ENCODE data around the gene AP1S1. TPM values are rescaled to one million over a fixed set of nuclear protein-coding genes. Genes with fewer than 3 reads are reported as not detected.
A peak's percentile ranks its signal among the peaks of the same experiment; 100 is the strongest.
"Not testable (repeated sequence)": the region's sequence is repeated elsewhere in the genome, so short reads cannot be mapped to it uniquely, and the experiment has no call there.

Gene AP1S1
- total RNA-seq (ENCODE audit: low replicate concordance), result 34.9 and 77.5 TPM in 2 replicates

DNA sequence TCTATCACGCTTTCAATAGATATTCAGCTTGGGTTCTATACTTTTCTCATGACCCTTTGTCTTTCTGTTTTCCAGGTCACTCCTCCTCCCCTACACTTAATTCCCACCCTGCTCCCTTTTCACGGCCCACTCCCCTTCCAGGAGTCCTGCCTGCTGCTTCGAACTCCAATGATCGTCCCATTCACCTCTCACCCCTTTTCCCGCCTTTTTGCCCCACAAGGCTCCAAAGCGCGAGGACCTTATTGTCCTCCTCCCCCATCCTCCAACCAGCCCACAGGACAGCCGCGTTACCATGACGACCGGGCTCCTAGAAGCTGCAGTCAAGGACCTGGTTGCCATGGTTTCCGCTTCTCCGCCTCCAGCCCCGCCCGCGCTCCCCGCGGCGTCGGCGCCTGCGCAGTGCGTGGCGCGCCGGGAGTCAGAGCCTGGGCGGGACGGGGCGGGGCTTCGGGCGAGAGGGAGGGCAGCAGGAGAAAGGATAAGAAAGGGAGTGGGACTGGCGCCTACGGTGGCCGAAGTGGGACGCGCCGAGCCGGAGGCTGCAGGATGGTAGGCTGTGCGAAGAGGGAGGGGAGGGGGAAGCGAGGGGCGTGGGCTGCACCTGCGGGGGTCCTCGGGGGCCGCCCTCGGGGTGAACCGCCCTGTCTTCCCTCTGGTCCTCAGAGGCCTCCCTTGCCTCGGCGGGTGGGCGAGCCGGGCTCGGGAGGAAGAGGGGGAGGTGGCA is at the start of gene AP1S1:
AP1S1 (plus strand) TSS at position 508 of the 724 bp plus-strand sequence; CDS start at position 547, 39 bp downstream.
- TF ChIP-seq, protein P1, sequence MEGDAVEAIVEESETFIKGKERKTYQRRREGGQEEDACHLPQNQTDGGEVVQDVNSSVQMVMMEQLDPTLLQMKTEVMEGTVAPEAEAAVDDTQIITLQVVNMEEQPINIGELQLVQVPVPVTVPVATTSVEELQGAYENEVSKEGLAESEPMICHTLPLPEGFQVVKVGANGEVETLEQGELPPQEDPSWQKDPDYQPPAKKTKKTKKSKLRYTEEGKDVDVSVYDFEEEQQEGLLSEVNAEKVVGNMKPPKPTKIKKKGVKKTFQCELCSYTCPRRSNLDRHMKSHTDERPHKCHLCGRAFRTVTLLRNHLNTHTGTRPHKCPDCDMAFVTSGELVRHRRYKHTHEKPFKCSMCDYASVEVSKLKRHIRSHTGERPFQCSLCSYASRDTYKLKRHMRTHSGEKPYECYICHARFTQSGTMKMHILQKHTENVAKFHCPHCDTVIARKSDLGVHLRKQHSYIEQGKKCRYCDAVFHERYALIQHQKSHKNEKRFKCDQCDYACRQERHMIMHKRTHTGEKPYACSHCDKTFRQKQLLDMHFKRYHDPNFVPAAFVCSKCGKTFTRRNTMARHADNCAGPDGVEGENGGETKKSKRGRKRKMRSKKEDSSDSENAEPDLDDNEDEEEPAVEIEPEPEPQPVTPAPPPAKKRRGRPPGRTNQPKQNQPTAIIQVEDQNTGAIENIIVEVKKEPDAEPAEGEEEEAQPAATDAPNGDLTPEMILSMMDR (IDR thresholded peaks at IDR 0.05; ENCODE audit: insufficient read depth, low read length), result no peak
- DNase-seq (ENCODE audit: low read depth), result peak; percentile 91
- peak within 1 kb of the TSS; percentile 79 for H3K4me3 ChIP-seq (ENCODE audit: low read depth, low read length)

DNA sequence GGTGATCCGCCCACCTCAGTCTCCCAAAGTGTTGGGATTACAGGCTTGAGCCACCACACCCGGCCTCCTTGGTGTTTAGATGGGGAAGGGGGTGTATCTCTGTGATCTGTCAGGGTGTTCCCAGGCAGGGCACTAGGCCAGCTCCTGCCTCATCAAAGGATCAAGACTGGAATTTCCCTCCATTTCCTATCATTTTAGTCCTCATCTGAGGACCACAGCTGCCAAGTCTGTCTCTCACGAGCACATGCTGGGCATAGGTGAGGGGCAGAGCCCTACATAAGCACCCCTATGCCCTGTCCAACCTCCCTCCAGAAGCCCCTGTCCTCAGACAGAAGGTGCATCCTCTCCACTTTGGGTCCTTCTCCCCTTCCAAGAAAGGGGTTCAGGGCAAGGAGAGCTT is 49.5 kb upstream of the AP1S1 start:
- no peak overlapping the region for H3K4me3 ChIP-seq (ENCODE audit: low read depth, low read length)
- no peak for DNase-seq (ENCODE audit: low read depth)
- TF ChIP-seq, protein P1 (IDR thresholded peaks at IDR 0.05; ENCODE audit: insufficient read depth, low read length), result no peak

DNA sequence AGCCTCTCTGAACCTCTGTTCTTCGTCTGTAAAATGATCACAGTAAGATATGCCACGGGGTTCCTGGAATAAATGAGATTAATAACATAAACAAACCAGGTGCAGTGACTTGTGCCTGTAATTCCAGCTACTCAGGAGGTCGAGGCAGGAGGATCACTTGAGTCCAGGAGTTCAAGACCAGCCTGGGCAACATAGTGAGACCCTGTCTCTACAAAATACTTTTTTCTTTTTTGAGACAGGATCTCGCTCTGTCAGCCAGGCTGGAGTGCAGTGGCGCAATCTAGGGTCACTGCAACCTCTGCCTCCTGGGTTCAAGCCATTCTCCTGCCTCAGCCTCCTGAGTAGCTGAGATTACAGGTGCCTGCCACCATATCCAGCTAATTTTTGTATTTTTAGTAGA is 49.0 kb upstream of the AP1S1 start:
- not testable (repeated sequence) for DNase-seq (ENCODE audit: low read depth); H3K4me3 ChIP-seq (ENCODE audit: low read depth, low read length)

DNA sequence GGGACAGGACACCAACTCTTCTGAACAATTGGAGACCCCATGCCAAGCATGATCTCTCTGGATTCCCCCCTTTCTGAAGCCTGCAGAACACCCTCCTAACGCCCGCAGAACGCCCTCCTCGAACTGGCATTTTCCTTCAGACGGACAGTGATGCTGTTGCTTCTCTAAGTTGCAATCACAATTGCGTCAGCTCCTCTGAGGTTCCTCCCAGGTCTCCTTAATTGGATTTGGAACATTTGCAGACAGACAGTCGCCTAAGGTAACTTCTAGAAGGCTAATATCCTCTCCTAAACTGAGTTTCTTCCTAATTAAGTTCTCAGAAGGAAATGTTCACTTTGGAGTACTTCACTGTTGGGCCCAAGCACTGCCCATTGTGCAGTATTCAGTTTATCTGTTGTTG is 47.9 kb upstream of the AP1S1 start:
- TF ChIP-seq, protein P1 (IDR thresholded peaks at IDR 0.05; ENCODE audit: insufficient read depth, low read length), result no peak
- no peak overlapping the region for H3K4me3 ChIP-seq (ENCODE audit: low read depth, low read length)
- DNase-seq (ENCODE audit: low read depth), result no peak

DNA sequence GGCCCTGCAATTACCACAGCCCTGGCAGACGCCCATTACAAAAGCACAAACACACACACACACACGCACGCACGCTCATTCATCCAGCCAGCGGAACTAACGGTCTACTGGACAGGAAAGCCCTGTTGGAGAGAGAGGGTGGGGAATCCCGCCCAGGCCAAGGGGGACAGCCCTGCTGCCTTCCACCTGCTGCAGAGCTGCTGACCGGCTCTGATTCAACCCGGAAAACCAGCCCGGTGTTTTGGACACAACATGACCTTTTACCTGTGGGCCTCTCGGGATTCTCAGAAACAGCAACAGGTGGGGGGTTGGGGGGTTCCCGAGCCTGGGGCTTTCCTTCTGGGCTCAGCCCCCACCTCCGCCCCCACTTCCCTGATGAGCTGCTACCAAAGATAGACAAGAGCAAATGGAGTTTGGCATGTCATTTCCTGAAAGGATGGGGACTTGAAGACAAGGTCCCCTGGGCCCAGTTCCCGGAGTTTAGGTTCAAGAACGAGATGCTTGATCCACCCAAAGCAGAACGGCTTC is 45.9 kb upstream of the AP1S1 start:
- DNase-seq (ENCODE audit: low read depth), result peak; percentile 42
- TF ChIP-seq, protein P1 (IDR thresholded peaks at IDR 0.05; ENCODE audit: insufficient read depth, low read length), result no peak
- H3K4me3 ChIP-seq (ENCODE audit: low read depth, low read length), result no peak overlapping the region

DNA sequence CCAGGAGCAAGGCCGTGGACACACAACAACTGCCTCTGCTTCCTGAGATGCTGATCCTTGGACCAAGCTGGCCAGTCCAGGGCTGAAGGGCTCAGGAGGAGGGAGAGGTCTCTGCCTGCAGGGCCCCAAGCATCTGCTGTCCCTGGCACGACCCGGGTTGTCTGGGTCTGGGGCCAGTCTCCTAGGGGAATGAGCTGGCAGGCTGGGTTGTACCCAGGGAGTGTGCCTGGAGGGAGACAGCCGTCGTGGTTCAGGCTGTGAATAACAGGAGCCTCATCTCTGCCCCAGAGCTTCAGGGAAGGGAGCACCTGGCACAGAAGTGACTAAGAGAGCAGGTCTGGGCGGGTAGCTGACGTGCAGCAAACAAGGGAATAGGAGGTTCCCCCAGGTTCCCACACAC is 45.3 kb upstream of the AP1S1 start:
- H3K4me3 ChIP-seq (ENCODE audit: low read depth, low read length), result no peak overlapping the region
- DNase-seq (ENCODE audit: low read depth), result no peak

DNA sequence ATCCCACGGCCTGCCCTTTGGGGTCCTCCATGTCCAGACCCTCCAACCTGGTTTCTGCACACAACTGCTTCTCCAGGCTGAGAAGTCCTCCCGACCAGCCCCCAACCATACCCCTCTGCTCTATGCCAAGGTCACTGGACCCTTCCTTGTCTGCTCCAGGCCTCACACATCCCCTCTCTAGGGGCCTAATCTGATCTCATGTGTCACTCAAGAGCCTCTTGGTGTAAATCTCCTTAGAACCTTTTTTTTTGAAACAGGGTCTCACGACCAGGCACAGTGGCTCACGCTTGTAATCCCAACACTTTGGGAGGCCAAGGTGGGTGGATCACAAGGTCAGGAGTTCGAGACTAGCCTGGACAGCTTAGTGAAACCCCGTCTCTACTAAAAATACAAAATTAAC is 44.9 kb upstream of the AP1S1 start:
- TF ChIP-seq, protein P1 (IDR thresholded peaks at IDR 0.05; ENCODE audit: insufficient read depth, low read length), result no peak
- DNase-seq (ENCODE audit: low read depth), result no peak

More for the DNA sequence above, 45.3 kb upstream of the AP1S1 start:
- TF ChIP-seq, protein P1 (IDR thresholded peaks at IDR 0.05; ENCODE audit: insufficient read depth, low read length), result no peak

More for the DNA sequence above, 44.9 kb upstream of the AP1S1 start:
- no peak overlapping the region for H3K4me3 ChIP-seq (ENCODE audit: low read depth, low read length)
